Natural killer cell (primary cell): ENCODE data around the gene MAP1S. TPM values are rescaled to one million over a fixed set of nuclear protein-coding genes. Genes with fewer than 3 reads are reported as not detected.
"Not testable (repeated sequence)": the region's sequence is repeated elsewhere in the genome, so short reads cannot be mapped to it uniquely, and the experiment has no call there.

Experiments
- ATAC-seq, 3 donors: fragments of 150-1000 bp in 2 of 3; fragments of 200-7000 bp in 1 of 3; cut with Tn5 transposase; 1 replicate in 1 of 3; 2 replicates in 2 of 3; pipeline ENCODE4 v1.10.0; 2021; ENCODE audit warnings: mild to moderate bottlenecking in 2 of 3, moderate library complexity in 2 of 3
- DNase-seq, 2 donors: peaks; one replicate each; pipeline versions ENCODE4 v3.0.0 to v3.0.0-alpha.2; 2013 to 2021; ENCODE audit warnings: mixed read lengths in 1 of 2
- H3K27ac ChIP-seq: one replicate; pipeline ENCODE4 v1.5.1; 2013; ENCODE audit warnings: mild to moderate bottlenecking, low read length
- H3K27me3 ChIP-seq: one replicate; pipeline ENCODE4 v1.6.1; 2013; ENCODE audit warnings: low read length; ENCODE audit not compliant: control insufficient read depth, insufficient read depth
- H3K36me3 ChIP-seq: one replicate; pipeline ENCODE4 v1.6.1; 2013; ENCODE audit warnings: low read length; ENCODE audit not compliant: control insufficient read depth, insufficient read depth
- H3K4me1 ChIP-seq: one replicate; pipeline ENCODE4 v1.6.1; 2013; ENCODE audit warnings: low read length; ENCODE audit not compliant: control insufficient read depth, insufficient read depth
- H3K4me3 ChIP-seq: one replicate; pipeline ENCODE4 v1.5.1; 2013; ENCODE audit warnings: low read length
- H3K9me3 ChIP-seq: one replicate; pipeline ENCODE4 v1.6.1; 2013; ENCODE audit warnings: low read length; ENCODE audit not compliant: control insufficient read depth, insufficient read depth
- H3K27ac Mint-ChIP-seq, 2 donors: one replicate each; pipeline ENCODE4 v1.8.0; 2022; ENCODE audit warnings: mild to moderate bottlenecking in 2 of 2, mixed read lengths in 2 of 2, moderate library complexity in 1 of 2
- H3K27me3 Mint-ChIP-seq, 2 donors: one replicate each; pipeline ENCODE4 v1.8.0; 2022; ENCODE audit warnings: low read depth in 2 of 2, mixed read lengths in 2 of 2
- H3K36me3 Mint-ChIP-seq: one replicate; pipeline ENCODE4 v1.8.0; 2022; ENCODE audit warnings: mixed read lengths
- H3K4me1 Mint-ChIP-seq, 2 donors: one replicate each; pipeline ENCODE4 v1.8.0; 2022; ENCODE audit warnings: mixed read lengths in 2 of 2
- H3K4me3 Mint-ChIP-seq: one replicate; pipeline ENCODE4 v1.8.0; 2022; ENCODE audit warnings: mild to moderate bottlenecking, moderate library complexity, mixed read lengths
- H3K9me3 Mint-ChIP-seq, 2 donors: one replicate each; pipeline ENCODE4 v1.8.0; 2022; ENCODE audit warnings: mixed read lengths in 2 of 2
- CTCF ChIP-seq: fragments of 200-600 bp; IDR thresholded peaks from one replicate; pipeline ENCODE4 v1.8.0; 2022; ENCODE audit warnings: antibody characterized with exemption
- WGBS: methylation state at CpG from one replicate; pipeline ENCODE4 v1.1.7; 2013; ENCODE audit warnings: missing lambda C conversion rate; ENCODE audit not compliant: insufficient coverage; 5-methylcytosine and 5-hydroxymethylcytosine counted together
- intact Hi-C: fragments of 100-400 bp; cut with micrococcal nuclease; formaldehyde crosslinking; loops from one replicate; pipeline ENCODE4 v1.14.2; 2022
- total RNA-seq, 4 donors: library from RNA; stranded (reverse); fragments of 120-200 nt in 1 of 4; gene quantifications; one replicate each; pipeline versions ENCODE4 v1.2.3 to v1.2.4, GENCODE V29; 2013 to 2022

MAP1S gene
- total RNA-seq, 3 donors from 2014 or later (not counting 1 experiment from before 2014, with no cell fraction given), result 41.0 to 59.4 (median 45.8) TPM

- H3K27me3 ChIP-seq, result no peaks in the 10 kb centered on the region
- H3K4me3 ChIP-seq, result no peak overlapping the region
- WGBS, result 93% methylated on average over 16 of the region's 16 CpGs
- peaks cover 7 to 17% of the 10 kb centered on the region in 2 donors for H3K4me1 Mint-ChIP-seq
- intact Hi-C loops, result loop anchor here (1.0 kb wide), 1 partner anchor 50 kb away; no protein-coding TSS in a partner anchor
- DNase-seq (peak; percentile 33 to 55), ATAC-seq (no peak)
- peaks cover 15% of the 10 kb centered on the region for H3K4me1 ChIP-seq
- H3K9me3 Mint-ChIP-seq, result no peaks in the 10 kb centered on the region
- H3K4me3 Mint-ChIP-seq, result no peak overlapping the region
- no peaks in the 10 kb centered on the region for H3K27me3 Mint-ChIP-seq
- H3K27ac ChIP-seq, result peak overlapping the region; percentile 61
- no peaks in the 10 kb centered on the region for H3K36me3 Mint-ChIP-seq
- no peak for TF ChIP-seq CTCF
- peaks cover 46% of the 10 kb centered on the region for H3K36me3 ChIP-seq
- H3K9me3 ChIP-seq, result no peaks in the 10 kb centered on the region
- H3K27ac Mint-ChIP-seq, result no peak overlapping the region
Measured at GRCh38 chr19:17775245-17775927, 56.1 kb downstream of the MAP1S start.

- Mint-ChIP-seq H3K9me3 (no peaks in the 10 kb centered on the region), H3K4me1 (peaks cover 7 to 17% of the 10 kb centered on the region in 2 donors), H3K4me3 (no peak overlapping the region), H3K36me3 (no peaks in the 10 kb centered on the region), H3K27me3 (no peaks in the 10 kb centered on the region), H3K27ac (no peak overlapping the region)
- no peaks in the 10 kb centered on the region for H3K27me3 ChIP-seq
- H3K9me3 ChIP-seq, result no peaks in the 10 kb centered on the region
- 68% methylated on average over 23 of the region's 27 CpGs for WGBS
- H3K4me3 ChIP-seq, result no peak overlapping the region
- H3K4me1 ChIP-seq, result peaks cover 15% of the 10 kb centered on the region
- H3K36me3 ChIP-seq, result peaks cover 38% of the 10 kb centered on the region
- TF ChIP-seq CTCF, result no peak
- ATAC-seq (peak in 1 of 3 donors; percentile 36), DNase-seq (no peak)
- intact Hi-C loops, result loop anchor here (1.0 kb wide), 1 partner anchor 51 kb away; no protein-coding TSS in a partner anchor
- peak overlapping the region; percentile 61 for H3K27ac ChIP-seq
Measured at GRCh38 chr19:17775991-17776803, 56.9 kb downstream of the MAP1S start.

GRCh38 chr19:17777840-17778239 lies 58.6 kb downstream of the MAP1S start:
- H3K9me3 Mint-ChIP-seq, H3K27me3 Mint-ChIP-seq, H3K27ac ChIP-seq, ATAC-seq, H3K27ac Mint-ChIP-seq, H3K9me3 ChIP-seq, H3K36me3 Mint-ChIP-seq, H3K27me3 ChIP-seq, DNase-seq, H3K4me3 ChIP-seq, H3K4me3 Mint-ChIP-seq, intact Hi-C loops: not testable (repeated sequence)
- peaks cover 15% of the 10 kb centered on the region for H3K4me1 ChIP-seq
- H3K36me3 ChIP-seq, result peaks cover 40% of the 10 kb centered on the region
- whole genome bisulfite sequencing, result 94% methylated on average over 10 of the region's 10 CpGs
- peaks cover 7 to 17% of the 10 kb centered on the region in 2 donors for H3K4me1 Mint-ChIP-seq
